ENCODE data around the gene RNF208.

Gene RNF208

DNA sequence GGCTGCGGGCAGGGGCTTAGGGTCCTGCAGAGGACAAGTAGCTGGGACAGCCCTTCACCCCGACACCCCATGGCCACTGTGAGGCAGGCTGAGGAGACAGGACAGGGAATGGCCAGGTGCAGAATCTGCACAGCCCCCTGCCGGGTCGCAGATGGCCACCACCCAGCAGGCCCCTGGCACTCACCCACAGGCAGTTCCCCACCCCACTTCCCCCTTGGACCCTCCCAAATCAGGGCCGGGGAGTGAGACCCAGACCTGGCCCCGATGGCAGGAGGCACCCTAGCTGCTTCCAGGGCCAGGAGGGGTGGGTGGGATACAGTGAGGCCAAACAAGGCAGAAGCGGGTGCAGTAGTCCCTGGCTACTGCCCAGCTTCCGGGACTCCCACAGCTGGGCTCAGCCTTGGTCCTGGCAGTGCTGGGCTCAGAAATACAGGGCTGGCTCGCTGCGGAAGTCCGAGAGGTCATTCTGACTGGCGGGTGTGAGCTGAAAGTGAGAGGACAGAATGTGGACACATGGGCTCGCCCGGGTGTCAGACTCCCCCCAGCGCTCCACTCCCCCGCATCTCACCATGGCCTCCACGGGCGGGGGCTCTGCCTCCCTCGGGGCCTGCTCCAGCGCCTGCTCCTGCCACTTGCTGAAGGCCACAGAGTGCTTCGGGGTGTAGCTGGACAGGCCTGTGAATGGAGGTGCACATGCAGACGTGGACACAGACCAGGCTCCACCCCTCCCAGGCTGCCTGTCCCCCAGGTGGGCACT lies 30.2 kb downstream of the RNF208 start:
- no peak for DNase-seq (ENCODE audit: low spot score)

DNA sequence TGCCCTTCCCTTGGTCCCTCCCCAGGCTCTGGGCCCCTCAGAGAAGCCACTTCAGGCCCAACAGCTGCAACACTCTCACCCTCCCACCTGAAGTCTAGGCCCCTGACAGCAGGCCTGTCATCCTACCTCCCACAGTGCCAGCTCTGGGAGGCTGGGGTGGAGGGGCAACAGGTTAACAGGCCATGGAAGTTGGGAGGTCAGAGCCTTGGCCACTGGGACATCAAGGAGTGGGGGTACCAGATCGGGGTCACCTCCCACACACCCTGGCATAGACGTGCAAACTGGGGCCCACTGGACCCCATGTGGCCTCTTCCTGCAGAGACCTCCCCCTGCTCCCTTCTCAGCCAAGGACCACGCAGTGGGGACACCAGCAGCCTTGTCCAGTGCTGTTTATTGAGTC lies 30.8 kb downstream of the RNF208 start:
- no peak for DNase-seq (ENCODE audit: low spot score)

DNA sequence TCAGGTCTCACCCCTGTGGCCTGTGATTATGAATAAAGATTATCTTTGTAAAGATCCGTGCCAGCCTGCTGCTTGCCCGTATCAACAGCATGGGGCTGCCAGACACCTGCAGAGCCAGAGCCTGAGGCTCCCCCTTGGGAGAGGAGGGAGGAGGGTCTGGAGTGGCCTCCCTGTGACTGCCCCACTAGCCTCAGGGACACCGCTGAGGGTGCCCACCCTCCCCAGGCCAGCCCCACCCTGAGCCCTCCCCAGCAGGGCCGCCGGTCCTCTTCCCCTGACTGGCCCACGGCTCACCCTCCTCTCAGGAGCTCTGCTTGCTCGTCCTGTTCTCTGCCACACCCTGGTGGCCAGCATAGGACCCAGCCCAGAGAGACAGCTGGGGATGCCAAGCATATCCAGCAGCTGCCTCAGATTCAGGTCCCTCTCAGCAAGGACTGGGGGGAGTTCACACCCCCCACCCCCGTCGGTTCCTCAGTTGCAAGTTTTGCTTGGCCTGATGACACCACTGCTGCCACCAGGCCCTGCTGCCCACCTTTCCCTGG lies 31.7 kb downstream of the RNF208 start:
- no peak for DNase-seq (ENCODE audit: low spot score)

DNA sequence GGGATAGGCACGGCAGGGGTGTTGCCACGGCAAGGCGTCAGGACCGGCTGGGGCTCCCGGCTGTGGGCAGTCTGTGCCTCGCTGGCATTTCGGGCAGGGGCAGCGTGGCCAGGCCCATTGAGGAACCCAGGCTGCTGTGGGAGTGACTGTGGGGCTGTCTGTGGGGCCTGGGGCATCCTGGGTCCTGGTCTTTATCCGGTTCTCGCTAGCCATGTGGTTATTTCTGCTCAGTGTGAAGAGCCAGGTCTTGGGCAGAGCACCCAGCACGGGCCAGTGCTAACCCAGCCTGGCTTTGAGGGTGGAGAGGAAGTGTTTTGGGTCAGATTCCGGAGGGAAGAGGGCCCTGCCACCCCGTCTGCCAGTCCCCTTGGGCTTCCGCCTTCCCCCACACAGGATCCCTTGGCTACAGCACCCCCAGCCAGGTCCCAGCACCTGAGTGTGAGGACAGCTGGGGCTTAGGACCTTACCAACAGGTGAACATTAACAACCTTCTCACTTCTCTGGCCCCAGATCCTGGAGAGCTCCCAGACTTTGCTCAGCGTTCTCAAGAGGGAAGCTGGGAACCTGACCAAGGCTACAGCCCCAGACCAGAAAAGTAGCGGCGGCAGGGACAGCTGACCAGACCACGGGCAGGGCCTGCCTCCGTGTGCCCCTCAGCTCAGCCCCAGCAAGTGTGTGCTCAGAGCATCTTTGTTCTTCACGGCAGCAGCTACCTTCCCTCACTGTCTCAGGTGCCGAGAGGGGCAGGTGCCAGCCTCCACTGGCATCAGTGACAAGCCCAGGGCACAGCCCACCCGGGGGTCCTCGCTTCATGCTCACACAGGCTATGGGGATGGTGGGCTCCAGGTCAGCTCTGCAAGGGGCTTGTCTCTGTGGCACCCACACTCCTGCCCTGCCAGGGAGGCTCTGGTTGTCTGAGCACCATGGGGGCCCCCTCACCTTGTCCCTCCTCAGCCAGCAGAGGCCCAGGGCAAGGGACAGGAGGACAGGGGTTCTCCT lies 32.4 kb downstream of the RNF208 start:
- DNase-seq (ENCODE audit: low spot score) = no peak

DNA sequence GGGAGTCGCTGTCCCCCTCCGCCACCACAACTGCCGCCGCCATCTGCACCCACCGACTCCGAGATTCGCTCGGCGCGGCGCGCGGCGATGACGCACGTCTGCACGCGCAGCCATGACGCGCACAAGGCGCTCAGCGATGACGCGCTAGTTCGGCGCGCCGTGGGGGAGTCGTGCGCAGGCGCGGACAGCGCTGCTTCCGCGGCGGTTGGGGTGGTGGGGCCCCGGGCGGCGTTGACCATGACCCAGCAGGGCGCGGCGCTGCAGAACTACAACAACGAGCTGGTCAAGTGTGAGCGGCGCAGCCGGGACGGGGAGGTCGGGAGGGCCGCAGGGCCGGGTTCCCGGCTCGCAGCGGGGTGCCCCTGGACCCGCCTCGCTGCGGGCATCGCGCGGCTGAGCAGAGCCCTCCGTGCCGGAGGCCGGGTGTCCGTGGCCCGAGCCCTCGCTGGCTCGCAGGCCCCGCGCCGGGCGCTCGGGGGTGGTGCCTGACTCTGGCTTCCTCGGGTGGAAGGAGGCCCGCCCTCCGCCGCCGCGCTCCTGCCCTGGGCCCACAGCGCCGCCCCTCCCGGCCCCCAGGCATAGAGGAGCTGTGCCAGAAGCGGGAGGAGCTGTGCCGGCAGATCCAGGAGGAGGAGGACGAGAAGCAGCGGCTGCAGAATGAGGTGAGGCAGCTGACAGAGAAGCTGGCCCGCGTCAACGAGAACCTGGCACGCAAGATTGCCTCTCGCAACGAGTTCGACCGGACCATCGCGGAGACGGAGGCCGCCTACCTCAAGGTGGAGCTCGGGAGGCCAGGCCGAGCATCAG lies 33.3 kb downstream of the RNF208 start, which contains the start of the genes ANAPC2 and SSNA1:
TSS of gene ANAPC2 (minus strand) at position 71 of the 807 bp plus-strand sequence. CDS start at position 43, 28 bp downstream.
TSS of gene SSNA1 (plus strand) at position 187 of the 807 bp plus-strand sequence. CDS start at position 238, 51 bp downstream.
- peak; percentile 88 for DNase-seq (ENCODE audit: low spot score)

DNA sequence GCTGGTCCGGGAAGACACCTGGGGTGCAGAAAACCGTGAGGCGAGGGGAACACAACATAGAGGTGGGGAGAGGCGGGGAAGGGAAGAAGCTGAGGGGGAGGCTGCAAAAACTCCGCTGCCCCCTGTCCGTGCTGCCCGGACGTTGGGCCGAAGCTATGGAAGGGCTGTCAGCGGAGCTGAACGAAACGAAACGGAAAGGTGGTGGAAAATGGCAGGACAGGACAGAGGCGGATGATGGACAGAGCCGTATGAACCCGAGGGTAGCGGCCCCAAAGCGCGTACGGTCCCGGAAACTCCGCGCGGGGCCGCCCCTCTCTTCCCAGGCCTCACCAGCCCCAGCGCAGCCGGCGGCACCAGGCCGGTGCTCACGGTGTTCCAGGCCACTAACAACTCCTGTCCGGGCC lies 34.0 kb downstream of the RNF208 start:
- no peak for DNase-seq (ENCODE audit: low spot score)

DNA sequence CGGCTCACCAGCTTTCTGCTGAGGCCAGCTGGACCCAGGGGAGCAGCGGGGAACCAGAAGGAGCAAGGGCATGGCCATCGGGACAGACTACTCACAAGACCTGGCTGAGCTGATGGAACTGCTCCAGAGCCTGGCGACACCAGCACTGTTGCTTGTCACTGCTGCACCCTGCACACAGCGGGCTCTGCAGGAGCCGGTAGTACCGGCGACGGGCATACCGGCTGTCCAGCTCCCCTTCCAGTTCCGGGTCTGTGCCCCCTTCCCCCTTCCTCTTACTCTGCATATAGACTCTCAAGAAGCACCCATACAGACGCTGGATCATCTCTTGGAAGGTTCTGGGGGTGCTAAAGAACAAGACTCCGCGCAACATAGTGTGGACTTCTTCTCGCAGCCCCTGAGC lies 34.7 kb downstream of the RNF208 start:
- DNase-seq (ENCODE audit: low spot score) = no peak

DNA sequence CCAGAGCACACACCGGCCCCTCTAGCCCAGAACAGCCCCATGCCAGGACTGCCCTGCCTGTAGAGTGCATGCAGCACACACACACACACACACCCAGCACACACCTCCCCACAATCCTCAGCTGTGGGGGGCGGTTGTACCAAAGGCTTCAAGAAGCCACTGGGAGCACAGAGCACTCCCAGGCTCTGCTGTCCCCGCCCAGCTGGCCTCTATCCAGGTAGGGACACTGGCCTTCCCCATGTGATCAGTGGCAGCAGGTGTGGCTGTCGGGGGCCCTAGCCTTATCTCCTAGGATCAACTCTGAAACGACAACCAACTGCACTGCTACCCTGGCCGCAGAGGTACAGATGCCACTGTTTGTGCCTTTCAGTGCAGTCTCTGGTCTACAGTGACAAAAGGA lies 35.7 kb downstream of the RNF208 start:
- no peak for DNase-seq (ENCODE audit: low spot score)

DNA sequence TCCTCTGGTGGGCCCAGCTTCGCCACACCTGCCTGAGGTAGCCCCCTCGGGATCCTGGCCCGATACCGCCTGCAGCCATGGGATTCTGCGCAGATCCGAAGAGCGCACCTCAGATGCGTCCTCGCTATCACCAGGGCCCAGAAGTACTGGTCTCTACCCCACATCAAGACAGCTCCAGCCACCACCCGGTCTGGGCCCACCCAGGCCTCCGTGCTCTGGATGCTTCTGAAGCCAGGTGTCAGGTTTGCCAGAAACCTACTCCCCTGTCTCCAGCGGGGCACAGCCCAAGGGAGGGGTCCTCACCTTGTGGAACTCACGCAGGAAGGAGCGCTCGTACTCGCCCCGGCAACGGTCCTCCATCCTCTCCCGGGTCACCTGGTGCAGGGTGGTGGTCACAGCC lies 36.1 kb downstream of the RNF208 start:
- no peak for DNase-seq (ENCODE audit: low spot score)

DNA sequence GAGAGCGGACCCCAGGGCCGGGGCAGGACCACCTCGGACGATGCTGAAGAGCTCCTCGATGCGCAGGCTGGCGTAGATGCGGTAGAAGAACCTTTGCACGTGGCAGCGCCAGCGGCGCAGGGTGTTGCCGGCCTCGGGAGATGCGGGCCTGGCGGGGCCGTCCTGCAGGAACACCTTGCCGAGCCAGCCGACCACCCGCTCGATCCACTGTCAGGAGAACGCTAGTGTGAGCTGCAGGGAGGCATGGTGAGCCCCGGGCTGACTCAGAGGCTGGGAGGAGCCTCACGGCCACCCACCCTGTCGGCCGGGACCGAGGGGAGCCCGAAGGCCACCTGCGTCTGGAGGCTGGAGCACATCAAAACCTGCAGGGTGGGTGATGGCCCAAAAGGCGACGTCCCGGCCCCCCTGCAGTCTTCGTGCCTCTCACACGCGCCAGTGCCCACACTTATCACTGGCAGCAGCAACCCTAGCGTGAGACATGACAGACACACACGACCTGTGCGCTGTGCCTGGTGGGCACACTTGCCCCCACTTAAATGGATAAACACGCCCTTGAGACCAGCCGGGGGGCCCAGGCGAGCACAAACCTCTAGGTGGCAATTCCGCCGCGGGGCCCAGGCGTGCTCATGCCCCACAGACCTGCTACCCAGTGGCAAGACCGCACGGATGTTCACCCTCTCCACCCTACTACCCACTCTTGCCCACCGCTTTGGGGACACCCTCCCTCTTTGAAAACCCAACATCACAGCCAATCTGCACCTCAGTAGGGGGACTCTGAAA lies 37.0 kb downstream of the RNF208 start:
- DNase-seq (ENCODE audit: low spot score) = no peak

DNA sequence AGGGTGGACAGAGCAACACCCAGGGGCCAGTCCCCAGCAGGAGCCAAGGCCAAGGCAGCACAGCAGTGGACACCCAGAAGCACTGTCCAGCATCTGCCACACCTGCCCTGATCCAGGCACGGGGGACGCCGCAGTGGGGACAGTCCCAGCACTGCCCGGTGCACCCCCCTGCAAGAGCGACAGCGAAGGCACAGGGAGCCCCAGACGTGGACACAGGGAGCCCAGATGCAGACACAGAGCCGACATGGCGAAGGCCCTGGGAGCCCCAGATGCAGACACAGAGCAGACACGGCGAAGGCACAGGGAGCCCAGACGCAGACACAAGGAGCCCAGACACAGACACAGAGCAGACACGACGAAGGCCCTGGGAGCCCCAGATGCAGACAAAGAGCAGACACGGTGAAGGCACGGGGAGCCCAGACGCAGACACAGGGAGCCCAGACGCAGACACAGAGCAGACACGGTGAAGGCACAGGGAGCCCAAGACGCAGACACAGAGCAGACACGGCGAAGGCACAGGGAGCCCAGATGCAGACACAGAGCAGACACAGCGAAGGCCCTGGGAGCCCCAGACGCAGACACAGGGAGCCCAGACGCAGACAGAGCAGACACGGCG lies 38.0 kb downstream of the RNF208 start:
- DNase-seq (ENCODE audit: low spot score) = no peak

DNA sequence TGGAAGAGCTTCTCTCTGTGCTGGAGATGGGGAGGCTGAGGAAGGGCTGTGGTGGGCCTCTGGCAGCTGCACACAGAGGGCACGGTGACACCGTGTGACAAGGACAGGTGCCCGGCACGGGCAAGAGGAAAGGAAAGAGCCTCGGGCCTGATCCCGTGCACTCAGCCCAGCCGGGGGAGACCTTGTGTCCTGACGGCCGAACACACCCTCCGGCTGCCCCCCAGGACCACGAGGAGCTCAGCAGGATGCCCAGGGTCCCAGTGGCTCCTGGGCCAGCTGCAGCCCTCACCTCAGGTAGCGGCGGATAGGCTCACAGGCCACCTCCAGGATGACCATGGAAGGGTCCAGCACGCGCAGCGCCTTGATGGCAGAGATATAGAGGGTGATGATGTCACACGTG lies 39.2 kb downstream of the RNF208 start:
- no peak for DNase-seq (ENCODE audit: low spot score)

DNA sequence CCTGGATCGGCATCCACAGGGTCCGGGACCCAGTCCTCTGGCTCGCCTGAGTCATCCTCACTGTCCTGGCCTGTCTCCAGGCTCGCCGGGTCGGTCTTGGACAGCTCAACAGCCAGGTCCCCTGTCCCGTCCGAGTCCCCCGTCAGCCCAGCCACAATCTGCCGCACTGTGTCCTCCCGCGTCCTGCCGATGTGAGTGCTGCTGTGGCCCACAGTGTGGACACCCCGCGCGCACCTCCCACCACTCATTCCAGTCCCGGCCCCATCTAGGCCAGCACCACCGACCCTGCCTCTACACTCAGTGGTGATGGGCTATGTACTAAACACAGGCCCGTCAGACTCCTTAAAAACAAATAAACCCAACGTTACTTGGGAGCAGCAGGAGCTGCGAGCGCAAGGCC lies 40.4 kb downstream of the RNF208 start:
- DNase-seq (ENCODE audit: low spot score) = no peak

DNA sequence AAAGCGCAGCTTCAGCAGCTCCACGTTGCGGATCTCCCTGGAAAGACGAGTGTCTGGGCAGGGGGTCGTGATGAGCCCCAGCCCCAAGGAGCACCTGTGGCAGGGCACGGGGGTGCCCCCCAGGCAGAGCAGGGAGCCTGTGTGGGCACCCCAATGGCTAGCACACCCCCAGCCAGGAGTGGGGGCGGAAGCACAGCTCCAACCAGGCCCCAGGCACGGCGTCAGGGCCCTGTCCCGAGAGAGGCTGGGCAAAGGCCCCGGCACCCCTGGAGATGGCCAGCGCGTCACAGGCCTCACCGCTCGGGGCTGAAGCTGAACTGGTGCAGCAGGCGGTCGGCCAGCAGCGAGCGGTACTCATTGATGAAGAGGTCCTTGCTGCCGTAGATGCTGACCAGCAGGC lies 41.5 kb downstream of the RNF208 start:
- DNase-seq (ENCODE audit: low spot score) = no peak

DNA sequence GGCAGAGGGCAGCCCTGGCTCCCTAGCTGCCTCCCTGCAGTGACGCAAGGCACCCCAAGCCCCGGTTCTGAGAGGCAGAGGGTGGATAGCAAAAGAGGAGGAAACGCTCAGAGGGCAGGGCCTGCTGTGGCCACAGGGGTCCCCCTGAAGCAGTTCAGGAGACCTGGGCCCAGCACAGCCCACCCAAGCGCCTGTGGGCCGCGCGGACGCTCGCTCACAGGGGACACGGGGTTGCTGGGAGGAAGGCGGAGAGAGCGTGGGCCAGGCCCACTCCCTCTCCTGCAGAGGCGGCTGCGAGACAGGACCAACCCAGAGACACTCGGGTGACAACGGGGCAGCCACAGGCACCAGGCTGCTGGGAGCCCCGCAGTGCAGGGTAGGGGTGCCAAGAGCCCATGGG lies 42.3 kb downstream of the RNF208 start:
- DNase-seq (ENCODE audit: low spot score) = no peak

DNA sequence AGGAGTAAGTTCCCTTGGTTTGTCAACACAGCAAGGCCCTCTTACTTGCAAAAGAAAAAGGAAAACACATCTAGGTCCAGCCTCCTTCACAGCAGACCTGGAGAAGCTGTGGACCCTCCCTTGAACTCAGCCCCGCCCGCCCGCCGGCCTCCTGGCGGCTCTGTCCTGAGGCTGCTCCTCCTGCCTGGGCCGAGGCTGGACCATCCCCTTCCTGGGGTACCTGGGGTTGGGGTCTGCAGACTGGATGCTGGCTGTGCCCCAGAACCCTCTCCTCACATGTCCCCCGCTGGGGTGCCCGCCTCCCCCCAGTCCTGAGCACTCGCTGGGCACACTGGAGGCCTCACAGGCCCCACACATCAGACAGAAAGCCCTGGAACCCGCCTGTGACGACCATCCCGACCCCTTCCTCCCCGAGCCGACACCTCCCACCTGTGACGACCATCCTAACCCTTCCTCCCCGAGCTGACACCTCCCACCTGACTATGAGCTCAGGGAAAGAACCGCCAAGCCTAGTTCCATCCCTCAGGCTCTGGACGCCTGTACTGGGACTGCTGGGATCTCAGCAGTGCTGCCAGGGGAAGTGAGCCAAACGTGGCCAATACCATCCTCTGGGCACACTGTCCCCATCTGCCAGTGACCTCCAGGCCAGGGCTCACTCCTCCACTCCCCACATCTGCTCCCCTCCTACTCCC lies 43.0 kb downstream of the RNF208 start:
- DNase-seq (ENCODE audit: low spot score) = no peak

DNA sequence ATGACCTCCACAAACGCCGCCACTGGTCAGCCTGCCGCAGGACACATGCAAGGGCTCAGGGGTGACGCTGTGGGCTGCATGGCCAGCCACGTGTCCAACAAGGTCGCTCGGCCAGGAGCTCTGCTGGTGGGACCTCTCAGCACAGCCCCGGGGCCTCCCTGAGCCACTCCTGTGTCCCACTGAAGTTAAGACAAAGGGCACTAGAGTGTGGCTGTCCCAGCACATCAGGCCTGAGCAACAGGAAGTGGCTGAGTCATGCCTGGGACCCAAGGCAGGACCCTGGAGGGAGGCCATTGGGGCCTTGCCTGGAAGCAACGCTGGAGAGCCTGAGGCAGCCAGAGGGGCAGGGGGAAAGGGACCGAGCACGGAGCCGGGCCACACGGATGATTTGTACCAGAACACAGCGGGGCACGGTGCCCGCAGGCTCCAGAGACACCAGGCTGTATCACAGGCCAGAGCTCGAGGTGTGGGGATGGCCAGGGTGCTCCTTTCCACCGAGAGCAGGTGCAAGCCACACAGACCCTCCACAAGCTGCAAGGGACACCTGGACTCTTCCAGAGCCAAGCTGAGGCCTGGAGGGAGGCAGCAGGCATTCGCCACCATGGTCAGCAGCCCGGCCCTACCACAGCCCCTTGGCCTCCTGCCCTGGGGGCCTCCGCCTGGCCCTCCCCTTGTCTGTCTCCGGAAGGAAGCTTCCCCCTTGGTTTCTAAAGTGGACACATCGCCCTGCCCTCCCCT lies 43.7 kb downstream of the RNF208 start:
- no peak for DNase-seq (ENCODE audit: low spot score)

DNA sequence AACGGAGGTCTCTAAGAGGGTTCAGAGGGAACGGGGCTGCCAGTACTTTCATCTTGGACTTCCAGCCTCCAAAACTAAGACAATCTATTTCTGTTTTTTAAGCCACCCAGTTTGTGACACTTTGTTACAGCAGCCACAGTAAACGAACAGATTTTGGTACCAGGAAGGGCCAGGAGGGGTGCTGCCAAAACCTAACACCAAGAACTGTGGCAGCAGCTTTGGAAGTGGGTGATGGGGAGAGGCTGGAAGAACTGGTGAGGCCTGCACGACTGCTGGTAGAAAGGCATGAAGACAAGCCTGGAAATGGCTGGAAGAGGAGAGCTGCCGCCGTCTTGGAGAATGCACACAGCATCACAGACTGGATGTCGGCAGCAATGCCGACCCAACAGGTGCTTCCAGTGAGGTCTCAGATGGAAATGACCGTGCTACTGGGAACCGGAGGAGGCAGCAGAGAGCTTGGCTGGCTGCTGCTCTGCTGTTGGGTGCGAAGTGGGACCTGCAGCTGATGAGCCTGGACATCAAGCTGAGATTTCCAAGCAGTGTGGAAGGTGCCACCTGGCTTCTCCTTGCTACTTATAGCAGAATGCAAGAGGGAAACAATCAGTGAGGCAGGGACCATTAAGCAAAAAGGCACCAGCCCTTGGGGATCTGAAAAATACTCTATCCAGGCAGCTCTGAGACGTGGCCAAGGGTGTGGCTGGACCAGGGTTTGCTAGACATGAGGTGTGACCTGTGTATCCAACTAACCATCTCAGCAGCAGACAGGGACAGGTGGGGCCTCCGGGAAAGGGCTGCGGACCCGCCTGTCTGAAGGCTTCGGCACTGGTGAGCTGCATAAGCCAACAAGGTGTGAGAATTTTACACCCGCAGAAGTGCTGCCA lies 45.5 kb downstream of the RNF208 start:
- DNase-seq (ENCODE audit: low spot score) = peak; percentile 56

All from germinal center (tissue), 1 donor.